Measurements from ENCODE around the gene LYL1.

LYL1 gene

DNA sequence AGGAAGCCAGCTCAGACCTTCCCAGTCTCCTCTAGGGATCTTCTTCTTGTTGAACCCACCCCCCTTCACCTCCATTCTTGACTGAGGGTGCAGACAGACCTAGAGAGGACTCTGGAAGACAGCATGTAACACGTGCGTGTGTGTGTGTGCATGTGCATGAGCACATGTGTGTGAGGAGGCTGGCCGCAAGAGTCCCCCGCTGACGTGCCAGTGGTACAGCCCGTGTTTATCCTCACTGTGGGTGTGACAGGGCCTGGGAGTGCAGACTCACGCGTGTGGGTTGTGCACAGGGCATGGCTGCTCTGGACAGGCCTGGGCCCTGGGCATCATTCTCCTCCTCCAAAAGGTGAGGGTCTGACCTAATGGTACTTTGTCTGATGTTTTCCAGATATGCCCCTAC, 26.3 kb downstream of the LYL1 start:
- H3K36me3 ChIP-seq (ENCODE audit: insufficient read depth, insufficient read length, low read length) = no peaks in the 10 kb centered on the region
- peaks cover 33% of the 10 kb centered on the region for H3K4me1 ChIP-seq (ENCODE audit: insufficient read depth, insufficient read length)
- no peak overlapping the region for H3K9ac ChIP-seq (ENCODE audit: insufficient read length, low read depth)

DNA sequence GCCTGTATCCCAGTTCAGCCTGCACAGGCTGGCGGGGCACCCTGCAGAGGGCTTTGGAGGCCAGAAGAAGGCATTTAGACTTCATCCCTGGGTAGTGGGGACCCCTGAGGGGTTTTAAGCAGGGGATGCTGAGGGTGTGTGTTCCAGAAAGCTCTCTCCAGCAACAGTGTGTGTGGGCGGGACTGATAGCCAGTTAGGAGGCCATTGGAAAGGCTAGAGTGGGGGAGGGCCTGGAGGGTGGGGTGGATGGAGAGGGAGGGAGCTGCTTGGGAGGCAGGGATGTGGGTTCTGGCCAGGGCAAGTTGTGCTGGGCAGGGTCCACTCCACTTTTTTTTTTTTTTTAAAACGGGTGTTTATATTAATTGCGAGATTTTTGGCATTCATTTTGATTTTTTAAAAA, 28.3 kb downstream of the LYL1 start:
- Histone ChIP-seq H3K27me3 (ENCODE audit: insufficient read depth, insufficient read length) (peaks cover 32% of the 10 kb centered on the region), H3K4me1 (ENCODE audit: insufficient read depth, insufficient read length) (peaks cover 34% of the 10 kb centered on the region), H3K9me3 (ENCODE audit: insufficient read depth, low read length) (no peaks in the 10 kb centered on the region), H3K9ac (ENCODE audit: insufficient read length, low read depth) (no peak overlapping the region), H3K4me3 (ENCODE audit: insufficient read length, low read depth) (no peak overlapping the region), H3K36me3 (ENCODE audit: insufficient read depth, insufficient read length, low read length) (no peaks in the 10 kb centered on the region)
- no peak for DNase-seq (ENCODE audit: low read depth, low spot score)
- TF ChIP-seq SUZ12 (IDR thresholded peaks at IDR 0.05; ENCODE audit: extremely low read depth, insufficient read depth, insufficient read length) = no peak
- no peak for TF ChIP-seq ZNF274 (IDR thresholded peaks at IDR 0.05; ENCODE audit: low read depth, low read length)
- no peak for TF ChIP-seq YY1 (IDR thresholded peaks at IDR 0.05; ENCODE audit: insufficient read depth, insufficient read length)

More for the DNA sequence above, 26.3 kb downstream of the LYL1 start:
- H3K9me3 ChIP-seq (ENCODE audit: insufficient read depth, low read length) = no peaks in the 10 kb centered on the region
- DNase-seq (ENCODE audit: low read depth, low spot score) = no peak
- no peak overlapping the region for H3K4me3 ChIP-seq (ENCODE audit: insufficient read length, low read depth)
- TF ChIP-seq SUZ12 (IDR thresholded peaks at IDR 0.05; ENCODE audit: extremely low read depth, insufficient read depth, insufficient read length) (no peak), ZNF274 (IDR thresholded peaks at IDR 0.05; ENCODE audit: low read depth, low read length) (no peak), YY1 (IDR thresholded peaks at IDR 0.05; ENCODE audit: insufficient read depth, insufficient read length) (no peak)
- peaks cover 22% of the 10 kb centered on the region for H3K27me3 ChIP-seq (ENCODE audit: insufficient read depth, insufficient read length)

DNA sequence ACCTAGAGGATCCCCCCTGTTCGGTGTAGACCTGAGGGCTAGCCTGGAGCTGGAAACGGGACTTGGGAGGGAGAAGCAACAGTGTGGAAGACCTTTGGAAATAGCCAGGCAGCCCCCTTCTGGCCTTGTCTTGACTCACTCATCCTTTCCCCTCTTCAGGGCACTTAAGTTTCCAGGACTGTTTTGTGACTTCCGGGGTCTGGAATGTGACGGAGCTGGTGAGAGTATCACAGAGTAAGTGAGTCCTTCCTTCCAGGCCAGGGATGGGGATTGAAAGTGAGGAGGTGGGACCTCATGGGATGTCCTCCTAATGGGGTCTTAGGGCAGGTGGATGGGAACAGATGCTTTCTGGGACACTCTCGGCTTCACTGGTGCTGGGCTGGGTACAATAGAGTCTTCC, 29.4 kb downstream of the LYL1 start:
- Histone ChIP-seq H3K4me3 (ENCODE audit: insufficient read length, low read depth) (no peak overlapping the region), H3K27me3 (ENCODE audit: insufficient read depth, insufficient read length) (peaks cover 40% of the 10 kb centered on the region), H3K9ac (ENCODE audit: insufficient read length, low read depth) (no peak overlapping the region), H3K36me3 (ENCODE audit: insufficient read depth, insufficient read length, low read length) (no peaks in the 10 kb centered on the region), H3K9me3 (ENCODE audit: insufficient read depth, low read length) (no peaks in the 10 kb centered on the region), H3K4me1 (ENCODE audit: insufficient read depth, insufficient read length) (peaks cover 27% of the 10 kb centered on the region)
- DNase-seq (ENCODE audit: low read depth, low spot score) = no peak
- no peak for TF ChIP-seq ZNF274 (IDR thresholded peaks at IDR 0.05; ENCODE audit: low read depth, low read length)
- no peak for TF ChIP-seq SUZ12 (IDR thresholded peaks at IDR 0.05; ENCODE audit: extremely low read depth, insufficient read depth, insufficient read length)
- TF ChIP-seq YY1 (IDR thresholded peaks at IDR 0.05; ENCODE audit: insufficient read depth, insufficient read length) = no peak

DNA sequence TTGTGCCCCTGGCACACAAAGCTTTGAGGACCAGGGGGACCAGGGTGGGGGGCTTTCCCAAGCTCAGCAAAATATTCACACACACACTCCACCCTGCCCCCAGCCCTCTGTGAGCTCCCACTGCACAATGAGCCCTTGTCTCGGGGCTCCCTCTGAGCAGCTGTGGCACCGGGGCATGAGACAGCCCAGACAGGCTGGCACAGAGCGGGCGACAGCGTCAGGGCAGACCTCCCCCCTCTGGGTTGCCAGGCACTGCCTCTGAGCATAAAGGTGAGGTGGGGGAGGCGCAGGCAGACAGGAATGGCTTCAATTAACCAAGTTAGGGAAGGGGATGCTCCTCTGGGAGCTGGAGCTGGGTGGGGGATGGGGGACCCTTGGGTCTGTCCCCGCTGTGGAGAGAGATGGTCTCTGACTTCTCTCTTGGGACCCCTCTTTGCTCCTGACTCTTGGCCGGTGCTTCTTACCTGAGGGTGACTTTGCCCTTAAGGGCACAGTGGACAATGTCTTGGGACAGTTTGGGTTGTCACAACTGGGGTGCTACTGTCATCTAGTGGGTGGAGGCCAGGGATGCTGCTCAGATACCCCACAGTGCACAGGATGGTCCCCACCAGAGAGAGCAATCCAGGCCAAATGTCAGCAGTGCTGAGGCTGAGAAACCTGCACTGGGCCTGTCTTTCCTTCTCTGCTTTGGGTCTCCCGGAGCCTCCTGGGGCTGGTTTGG, 30.3 kb downstream of the LYL1 start:
- TF ChIP-seq YY1 (IDR thresholded peaks at IDR 0.05; ENCODE audit: insufficient read depth, insufficient read length) (no peak), SUZ12 (IDR thresholded peaks at IDR 0.05; ENCODE audit: extremely low read depth, insufficient read depth, insufficient read length) (no peak), ZNF274 (IDR thresholded peaks at IDR 0.05; ENCODE audit: low read depth, low read length) (no peak)
- no peak overlapping the region for H3K9ac ChIP-seq (ENCODE audit: insufficient read length, low read depth)
- H3K36me3 ChIP-seq (ENCODE audit: insufficient read depth, insufficient read length, low read length) = no peaks in the 10 kb centered on the region
- no peaks in the 10 kb centered on the region for H3K9me3 ChIP-seq (ENCODE audit: insufficient read depth, low read length)
- peaks cover 38% of the 10 kb centered on the region for H3K27me3 ChIP-seq (ENCODE audit: insufficient read depth, insufficient read length)
- H3K4me1 ChIP-seq (ENCODE audit: insufficient read depth, insufficient read length) = peaks cover 17% of the 10 kb centered on the region
- no peak for DNase-seq (ENCODE audit: low read depth, low spot score)
- no peak overlapping the region for H3K4me3 ChIP-seq (ENCODE audit: insufficient read length, low read depth)

DNA sequence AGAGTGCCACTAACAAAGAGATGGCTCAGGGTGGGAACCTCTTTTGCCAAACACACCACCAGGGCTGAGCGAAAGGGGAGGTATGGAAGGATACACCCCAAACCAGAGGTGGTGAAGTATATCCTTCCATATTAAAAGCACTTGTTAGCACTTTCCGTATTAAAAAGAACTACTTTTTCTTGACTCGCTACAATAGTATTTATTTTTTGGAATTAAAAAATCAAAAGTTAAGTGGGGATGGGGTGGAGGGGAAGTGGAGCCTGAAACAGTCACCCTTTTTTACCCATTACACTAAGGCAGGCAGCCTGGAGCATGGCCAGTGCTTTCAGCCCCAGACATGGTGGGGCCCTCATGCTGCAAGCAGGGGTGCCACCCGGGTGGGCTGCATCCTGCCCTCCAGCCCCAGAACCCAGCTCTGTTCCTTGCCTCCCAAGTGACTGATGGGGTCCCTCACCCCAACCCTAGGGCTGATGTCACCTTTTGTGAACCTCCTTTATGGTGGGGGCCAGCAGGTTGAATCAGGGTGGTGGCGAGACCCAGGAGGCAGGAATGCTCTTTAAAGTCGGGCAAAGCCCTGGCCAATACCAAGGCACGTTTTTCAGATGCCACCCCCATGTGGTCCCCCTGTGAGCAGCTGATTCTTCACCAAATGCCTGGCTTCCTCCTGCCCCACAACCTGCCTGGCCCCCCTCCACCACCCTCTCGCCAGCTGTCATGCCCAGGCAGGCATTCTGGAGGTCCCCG, 31.0 kb downstream of the LYL1 start:
- Histone ChIP-seq H3K9me3 (ENCODE audit: insufficient read depth, low read length) (no peaks in the 10 kb centered on the region), H3K4me1 (ENCODE audit: insufficient read depth, insufficient read length) (peaks cover 17% of the 10 kb centered on the region), H3K9ac (ENCODE audit: insufficient read length, low read depth) (no peak overlapping the region), H3K4me3 (ENCODE audit: insufficient read length, low read depth) (no peak overlapping the region), H3K36me3 (ENCODE audit: insufficient read depth, insufficient read length, low read length) (no peaks in the 10 kb centered on the region), H3K27me3 (ENCODE audit: insufficient read depth, insufficient read length) (peaks cover 38% of the 10 kb centered on the region)
- DNase-seq (ENCODE audit: low read depth, low spot score) = no peak
- TF ChIP-seq SUZ12 (IDR thresholded peaks at IDR 0.05; ENCODE audit: extremely low read depth, insufficient read depth, insufficient read length) = no peak
- TF ChIP-seq ZNF274 (IDR thresholded peaks at IDR 0.05; ENCODE audit: low read depth, low read length) = no peak
- TF ChIP-seq YY1 (IDR thresholded peaks at IDR 0.05; ENCODE audit: insufficient read depth, insufficient read length) = no peak

DNA sequence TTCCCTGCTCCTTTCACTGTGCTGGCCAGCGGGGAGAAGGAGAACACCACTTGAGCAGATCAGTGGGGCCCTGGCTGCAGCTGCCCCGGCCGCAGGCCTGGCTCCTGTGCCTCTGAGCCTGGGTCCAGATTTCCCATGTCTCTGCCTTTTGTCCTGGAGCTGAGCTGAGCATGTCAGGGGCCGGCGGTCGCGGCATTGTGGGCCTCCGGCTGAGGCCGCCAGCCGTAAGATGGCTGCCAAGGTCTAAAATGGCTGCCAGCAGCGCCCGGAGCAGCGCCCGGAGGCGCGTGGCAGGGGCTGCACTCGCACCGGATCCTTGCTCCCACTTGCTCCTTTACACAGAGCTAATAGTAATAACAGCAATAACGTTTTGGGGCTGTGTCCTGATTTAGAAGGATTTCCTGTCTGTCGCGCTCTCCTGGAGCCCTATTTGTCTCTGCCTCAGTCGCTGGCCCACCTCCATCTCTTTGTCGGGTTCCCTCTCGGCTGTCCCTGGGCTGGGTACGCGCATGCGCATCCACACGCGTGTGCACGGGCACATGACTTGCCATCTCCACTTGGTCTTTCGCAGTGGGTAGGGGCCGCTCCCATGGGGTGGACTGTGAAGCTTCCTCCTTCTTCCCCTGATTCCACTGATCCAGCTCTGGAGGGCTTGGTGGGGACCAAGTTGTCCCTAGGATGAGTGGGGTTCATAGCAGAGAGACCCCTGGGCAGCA, 32.1 kb downstream of the LYL1 start:
- peaks cover 16% of the 10 kb centered on the region for H3K4me1 ChIP-seq (ENCODE audit: insufficient read depth, insufficient read length)
- H3K27me3 ChIP-seq (ENCODE audit: insufficient read depth, insufficient read length) = peaks cover 42% of the 10 kb centered on the region
- H3K9me3 ChIP-seq (ENCODE audit: insufficient read depth, low read length) = no peaks in the 10 kb centered on the region
- no peak overlapping the region for H3K4me3 ChIP-seq (ENCODE audit: insufficient read length, low read depth)
- TF ChIP-seq YY1 (IDR thresholded peaks at IDR 0.05; ENCODE audit: insufficient read depth, insufficient read length) (peak; percentile 56), ZNF274 (IDR thresholded peaks at IDR 0.05; ENCODE audit: low read depth, low read length) (no peak)
- no peak for DNase-seq (ENCODE audit: low read depth, low spot score)
- no peaks in the 10 kb centered on the region for H3K36me3 ChIP-seq (ENCODE audit: insufficient read depth, insufficient read length, low read length)
- H3K9ac ChIP-seq (ENCODE audit: insufficient read length, low read depth) = no peak overlapping the region

All from NT2/D1 (cell line).